Measurements from ENCODE around the gene SLFN13. TPM values are rescaled to one million over a fixed set of nuclear protein-coding genes. Genes with fewer than 3 reads are reported as not detected.
"Not testable (repeated sequence)": the region's sequence is repeated elsewhere in the genome, so short reads cannot be mapped to it uniquely, and the experiment has no call there.

Gene SLFN13
- total RNA-seq, 1 donor from 2014 or later = 9.3 TPM

GRCh38 chr17:35429702-35430101 lies 18.9 kb downstream of the SLFN13 start:
- H3K9me3 Mint-ChIP-seq = no peaks in the 10 kb centered on the region
- no peaks in the 10 kb centered on the region for H3K27me3 Mint-ChIP-seq (ENCODE audit: low read depth)
- peaks cover 35% of the 10 kb centered on the region for H3K4me1 Mint-ChIP-seq
- H3K4me3 Mint-ChIP-seq = peak overlapping the region; percentile 27
- no peak for TF ChIP-seq CTCF (conservative IDR thresholded peaks at IDR 0.05)
- H3K36me3 Mint-ChIP-seq (ENCODE audit: low read depth) = peaks cover 3% of the 10 kb centered on the region
- no peak for DNase-seq (ENCODE audit: low read depth, low spot score)
- H3K27ac Mint-ChIP-seq (ENCODE audit: unreplicated experiment) = no peak overlapping the region

- Mint-ChIP-seq H3K4me1 (peaks cover 26% of the 10 kb centered on the region), H3K36me3 (ENCODE audit: low read depth) (peaks cover 3% of the 10 kb centered on the region), H3K27me3 (ENCODE audit: low read depth) (no peaks in the 10 kb centered on the region), H3K27ac (ENCODE audit: unreplicated experiment) (no peak overlapping the region), H3K9me3 (no peaks in the 10 kb centered on the region), H3K4me3 (no peak overlapping the region)
- DNase-seq (ENCODE audit: low read depth, low spot score) = no peak
- TF ChIP-seq CTCF (conservative IDR thresholded peaks at IDR 0.05) = no peak
These were observed 20.3 kb downstream of the SLFN13 start for GRCh38 chr17:35428229-35428628.

- no peak for TF ChIP-seq CTCF (conservative IDR thresholded peaks at IDR 0.05)
- Mint-ChIP-seq H3K4me3 (no peak overlapping the region), H3K9me3 (no peaks in the 10 kb centered on the region), H3K27ac (ENCODE audit: unreplicated experiment) (no peak overlapping the region), H3K36me3 (ENCODE audit: low read depth) (peaks cover 15% of the 10 kb centered on the region), H3K4me1 (no peaks in the 10 kb centered on the region), H3K27me3 (ENCODE audit: low read depth) (no peaks in the 10 kb centered on the region)
- no peak for DNase-seq (ENCODE audit: low read depth, low spot score)
These were observed 24.8 kb downstream of the SLFN13 start for GRCh38 chr17:35423761-35424160.

GRCh38 chr17:35421069-35421468 lies 27.5 kb downstream of the SLFN13 start:
- DNase-seq (ENCODE audit: low read depth, low spot score); H3K27me3 Mint-ChIP-seq (ENCODE audit: low read depth); H3K4me1 Mint-ChIP-seq; H3K27ac Mint-ChIP-seq (ENCODE audit: unreplicated experiment); H3K4me3 Mint-ChIP-seq; H3K9me3 Mint-ChIP-seq: not testable (repeated sequence)
- H3K36me3 Mint-ChIP-seq (ENCODE audit: low read depth) = peaks cover 20% of the 10 kb centered on the region

- no peak for DNase-seq (ENCODE audit: low read depth, low spot score)
- Mint-ChIP-seq H3K4me1 (no peaks in the 10 kb centered on the region), H3K36me3 (ENCODE audit: low read depth) (peaks cover 35% of the 10 kb centered on the region), H3K4me3 (no peak overlapping the region), H3K9me3 (peaks cover 12% of the 10 kb centered on the region), H3K27me3 (ENCODE audit: low read depth) (no peaks in the 10 kb centered on the region), H3K27ac (ENCODE audit: unreplicated experiment) (no peak overlapping the region)
- TF ChIP-seq CTCF (conservative IDR thresholded peaks at IDR 0.05) = no peak
These were observed 31.9 kb downstream of the SLFN13 start for GRCh38 chr17:35416659-35417058.

GRCh38 chr17:35414707-35415106 lies 33.9 kb downstream of the SLFN13 start:
- not testable (repeated sequence) for H3K4me3 Mint-ChIP-seq; H3K27ac Mint-ChIP-seq (ENCODE audit: unreplicated experiment); H3K27me3 Mint-ChIP-seq (ENCODE audit: low read depth); DNase-seq (ENCODE audit: low read depth, low spot score); H3K4me1 Mint-ChIP-seq
- peaks cover 12% of the 10 kb centered on the region for H3K9me3 Mint-ChIP-seq
- peaks cover 48% of the 10 kb centered on the region for H3K36me3 Mint-ChIP-seq (ENCODE audit: low read depth)

- H3K9me3 Mint-ChIP-seq = peaks cover 12% of the 10 kb centered on the region
- no peak overlapping the region for H3K4me3 Mint-ChIP-seq
- no peak for TF ChIP-seq CTCF (conservative IDR thresholded peaks at IDR 0.05)
These were observed 34.3 kb downstream of the SLFN13 start for GRCh38 chr17:35414247-35414646.

More at GRCh38 chr17:35414247-35414646, 34.3 kb downstream of the SLFN13 start:
- Mint-ChIP-seq H3K27ac (ENCODE audit: unreplicated experiment) (no peak overlapping the region), H3K4me1 (no peaks in the 10 kb centered on the region), H3K27me3 (ENCODE audit: low read depth) (no peaks in the 10 kb centered on the region), H3K36me3 (ENCODE audit: low read depth) (peaks cover 50% of the 10 kb centered on the region)
- DNase-seq (ENCODE audit: low read depth, low spot score) = no peak

All from neural crest cell (in vitro differentiated cells).